ENCODE data around the gene SNTA1. TPM values are rescaled to one million over a fixed set of nuclear protein-coding genes. Genes with fewer than 3 reads are reported as not detected.
"Not testable (repeated sequence)": the region's sequence is repeated elsewhere in the genome, so short reads cannot be mapped to it uniquely, and the experiment has no call there.

The SNTA1 gene
- total RNA-seq, 2 donors from 2014 or later: 4.5 to 5.7 TPM

- no peak for TF ChIP-seq CTCF (IDR thresholded peaks at IDR 0.05)
- Histone ChIP-seq H3K36me3 (no peaks in the 10 kb centered on the region), H3K4me3 (no peak overlapping the region), H3K9ac (ENCODE audit: low read depth in 2 of 2, low read length in 2 of 2) (no peak overlapping the region), H3K27me3 (no peaks in the 10 kb centered on the region), H3K9me3 (no peaks in the 10 kb centered on the region), H3K4me1 (no peaks in the 10 kb centered on the region), H3K27ac (no peak overlapping the region)
- intact Hi-C loops (cut with DNase I): no loop called here
- no peak for DNase-seq
These were observed 44.6 kb upstream of the SNTA1 start for GRCh38 chr20:33488201-33488600.

GRCh38 chr20:33483186-33483585 lies 39.6 kb upstream of the SNTA1 start:
- DNase-seq; intact Hi-C loops (cut with DNase I); H3K27me3 ChIP-seq; H3K36me3 ChIP-seq; H3K9ac ChIP-seq (ENCODE audit: low read depth in 2 of 2, low read length in 2 of 2); H3K4me3 ChIP-seq; H3K9me3 ChIP-seq; H3K4me1 ChIP-seq: not testable (repeated sequence)
- peak overlapping the region; percentile 3 for H3K27ac ChIP-seq

- H3K9ac ChIP-seq (ENCODE audit: low read depth in 2 of 2, low read length in 2 of 2): no peak overlapping the region
- no peaks in the 10 kb centered on the region for H3K4me1 ChIP-seq
- H3K4me3 ChIP-seq: no peak overlapping the region
- no peak for TF ChIP-seq CTCF (IDR thresholded peaks at IDR 0.05)
- intact Hi-C loops (cut with DNase I): no loop called here
- peak overlapping the region; percentile 3 for H3K27ac ChIP-seq
- H3K36me3 ChIP-seq: no peaks in the 10 kb centered on the region
- no peaks in the 10 kb centered on the region for H3K27me3 ChIP-seq
- peak; percentile 51 for DNase-seq
- H3K9me3 ChIP-seq: no peaks in the 10 kb centered on the region
These were observed 39.0 kb upstream of the SNTA1 start for GRCh38 chr20:33482581-33482980.

- no peak for DNase-seq
- Histone ChIP-seq H3K9ac (ENCODE audit: low read depth in 2 of 2, low read length in 2 of 2) (no peak overlapping the region), H3K4me1 (no peaks in the 10 kb centered on the region), H3K4me3 (no peak overlapping the region), H3K27ac (no peak overlapping the region), H3K27me3 (no peaks in the 10 kb centered on the region), H3K9me3 (no peaks in the 10 kb centered on the region), H3K36me3 (no peaks in the 10 kb centered on the region)
- no peak for TF ChIP-seq CTCF (IDR thresholded peaks at IDR 0.05)
- intact Hi-C loops (cut with DNase I): no loop called here
These were observed 37.9 kb upstream of the SNTA1 start for GRCh38 chr20:33481431-33481941.

GRCh38 chr20:33480048-33480447 lies 36.5 kb upstream of the SNTA1 start:
- DNase-seq: peak; percentile 36
- no peak for TF ChIP-seq CTCF (IDR thresholded peaks at IDR 0.05)

GRCh38 chr20:33477386-33478234 lies 34.0 kb upstream of the SNTA1 start:
- intact Hi-C loops (cut with DNase I): no loop called here
- peak overlapping the region; percentile 60 for H3K27ac ChIP-seq
- no peaks in the 10 kb centered on the region for H3K27me3 ChIP-seq
- no peak overlapping the region for H3K4me3 ChIP-seq
- peaks cover 3% of the 10 kb centered on the region for H3K4me1 ChIP-seq
- peak; percentile 81 for DNase-seq
- TF ChIP-seq CTCF (IDR thresholded peaks at IDR 0.05): no peak
- H3K9ac ChIP-seq (ENCODE audit: low read depth in 2 of 2, low read length in 2 of 2): peak overlapping the region in 1 of 2 donors; percentile 68
- H3K36me3 ChIP-seq: no peaks in the 10 kb centered on the region
- no peaks in the 10 kb centered on the region for H3K9me3 ChIP-seq

More at GRCh38 chr20:33480048-33480447, 36.5 kb upstream of the SNTA1 start:
- H3K27me3 ChIP-seq: no peaks in the 10 kb centered on the region
- H3K4me3 ChIP-seq: no peak overlapping the region
- H3K36me3 ChIP-seq: no peaks in the 10 kb centered on the region
- H3K9me3 ChIP-seq: no peaks in the 10 kb centered on the region
- no peak overlapping the region for H3K27ac ChIP-seq
- no peak overlapping the region for H3K9ac ChIP-seq (ENCODE audit: low read depth in 2 of 2, low read length in 2 of 2)
- intact Hi-C loops (cut with DNase I): no loop called here
- H3K4me1 ChIP-seq: no peaks in the 10 kb centered on the region

Measured in colonic mucosa (tissue), 4 donors.